GM12878 (cell line): Measurements from ENCODE around the gene SFSWAP. TPM values are rescaled to one million over a fixed set of nuclear protein-coding genes. Genes with fewer than 3 reads are reported as not detected.

Experiments used
- ATAC-seq: fragments of 200-7000 bp; cut with Tn5 transposase; 3 replicates; pipeline ENCODE4 v1.9.1; 2020; ENCODE audit warnings: mild to moderate bottlenecking, moderate library complexity
- BruUV-seq: library from RNA; stranded (reverse); fragments of 400-500 nt; replicated peaks from 2 replicates; lab custom pipeline; 2021; lab: Mats Ljungman, UMichigan
- CTCF ChIA-PET: fragments of 300-600 bp; sonication (Branson Sonifier 250); formaldehyde crosslinking; extraction: SDS; loops from one replicate; lab custom pipeline; 2021; ENCODE audit warnings: inconsistent platforms; lab: Yijun Ruan, JAX
- POLR2A ChIA-PET: fragments of 350-600 bp; formaldehyde crosslinking; extraction: SDS; loops from one replicate; lab custom pipeline; 2021; ENCODE audit warnings: inconsistent platforms; lab: Charles Lee
- RAD21 ChIA-PET: fragments of 300-600 bp; sonication (Branson Sonifier 250); formaldehyde crosslinking; loops from one replicate; lab custom pipeline; 2023; ENCODE audit warnings: antibody characterized with exemption; ENCODE audit not compliant: unreplicated experiment; lab: Charles Lee
- SMC1A ChIA-PET: fragments of 300-600 bp; sonication (Branson Sonifier 250); formaldehyde crosslinking; loops from one replicate; lab custom pipeline; 2023; ENCODE audit not compliant: unreplicated experiment, uncharacterized antibody; lab: Charles Lee
- DNase-seq: peaks from one replicate; pipeline ENCODE4 v3.0.0-alpha.2; 2011; ENCODE audit warnings: low read depth, low spot score
- FAIRE-seq: peaks from 3 replicates; lab custom pipeline; 2011; peaks lifted over from hg19 to GRCh38; lab: Jason Lieb, UNC
- H2AFZ ChIP-seq: 2 replicates; pipeline ENCODE4 v1.6.0; 2011; ENCODE audit warnings: low read depth, low read length, control low read depth; ENCODE audit not compliant: control insufficient read depth
- H3K27ac ChIP-seq: 2 replicates; pipeline ENCODE4 v1.5.1; 2011; ENCODE audit warnings: control low read depth; ENCODE audit not compliant: control insufficient read depth, insufficient read depth
- H3K27me3 ChIP-seq, 2 experiments: replicated peaks in 1 of 2; 2 replicates each; pipeline versions ENCODE4 v1.6.0 to v1.6.1; 2011; ENCODE audit warnings: low read length in 1 of 2; ENCODE audit not compliant: control insufficient read depth in 2 of 2, insufficient read depth in 2 of 2
- H3K36me3 ChIP-seq, 2 experiments: 2 replicates each; pipeline ENCODE4 v1.5.1; 2011; ENCODE audit warnings: low read length in 1 of 2; ENCODE audit not compliant: control insufficient read depth in 2 of 2, insufficient read depth in 2 of 2
- H3K4me1 ChIP-seq: 2 replicates; pipeline ENCODE4 v1.6.1; 2011; ENCODE audit warnings: mild to moderate bottlenecking, low read length, moderate library complexity, mixed read lengths; ENCODE audit not compliant: control insufficient read depth, insufficient read depth
- H3K4me2 ChIP-seq: 2 replicates; pipeline ENCODE4 v1.6.0; 2011; ENCODE audit warnings: control low read depth; ENCODE audit not compliant: control insufficient read depth, insufficient read depth
- H3K4me3 ChIP-seq: fragments of 200-600 bp; sonication (generic); 2 replicates; pipeline ENCODE4 v1.5.1; 2016
- H3K79me2 ChIP-seq: 2 replicates; pipeline ENCODE4 v1.6.0; 2011; ENCODE audit warnings: low read length; ENCODE audit not compliant: control insufficient read depth, insufficient read depth
- H3K9ac ChIP-seq: 2 replicates; pipeline ENCODE4 v1.8.0; 2011; ENCODE audit warnings: low read length, control low read depth, mixed read lengths; ENCODE audit not compliant: control insufficient read depth, insufficient read depth
- H3K9me3 ChIP-seq: replicated peaks from 3 replicates; pipeline ENCODE4 v1.5.1; 2011; ENCODE audit warnings: mild to moderate bottlenecking, low read length; ENCODE audit not compliant: control insufficient read depth, insufficient read depth
- H4K20me1 ChIP-seq: 2 replicates; pipeline ENCODE4 v1.6.0; 2011; ENCODE audit not compliant: control insufficient read depth, insufficient read depth
- EED ChIP-seq: sonication (generic); IDR thresholded peaks from 2 replicates; pipeline ENCODE4 v1.6.1; 2016; ENCODE audit warnings: antibody characterized with exemption, low read depth
- IKZF2 ChIP-seq, 2 experiments: fragments of 450-650 bp; IDR thresholded peaks; 2 replicates each; pipeline ENCODE4 v1.6.1; 2017; ENCODE audit warnings: mild to moderate bottlenecking in 2 of 2, moderate library complexity in 2 of 2
- IRF4 ChIP-seq: IDR thresholded peaks from 2 replicates; pipeline ENCODE4 v1.6.1; 2011; ENCODE audit warnings: low read depth, low read length
- PML ChIP-seq: IDR thresholded peaks from 2 replicates; pipeline ENCODE4 v1.6.1; 2012; ENCODE audit warnings: low read length, inconsistent platforms
- SUZ12 ChIP-seq: fragments of 200-600 bp; sonication (generic); IDR thresholded peaks from one replicate; pipeline ENCODE4 v1.6.1; 2018; ENCODE audit warnings: antibody characterized with exemption, mild to moderate bottlenecking; ENCODE audit not compliant: unreplicated experiment
- TAF1 ChIP-seq: IDR thresholded peaks from 2 replicates; pipeline ENCODE4 v1.6.1; 2011; ENCODE audit warnings: mild to moderate bottlenecking, low read depth, low read length, borderline replicate concordance
- ZSCAN29 ChIP-seq: fragments of 450-650 bp; IDR thresholded peaks from 2 replicates; pipeline ENCODE4 v1.6.1; 2017; ENCODE audit warnings: mild to moderate bottlenecking, moderate library complexity
- WGBS: methylation state at CpG from one replicate; pipeline ENCODE4 v1.1.6; 2016; ENCODE audit warnings: low lambda C conversion rate; ENCODE audit not compliant: insufficient replicate concordance, insufficient coverage; ENCODE audit errors: missing lambda C conversion rate; 5-methylcytosine and 5-hydroxymethylcytosine counted together
- in situ Hi-C: fragments of 300-500 bp; cut with MboI; formaldehyde crosslinking; loops from 9 replicates; pipeline ENCODE4 v1.14.3; 2018; ENCODE audit warnings: mixed read lengths
- intact Hi-C: fragments of 100-400 bp; cut with micrococcal nuclease; formaldehyde crosslinking; loops from one replicate; pipeline ENCODE4 v1.14.2; 2022; ENCODE audit not compliant: unreplicated experiment
- polyA plus RNA-seq, 11 experiments: library from polyadenylated mRNA; depleted of rRNA in 4 of 11; unstranded in 6 of 11; stranded (reverse) in 5 of 11; fragments of >200 nt; fragmentation: Nextera tagmentation in 4 of 11; fragmentation: Illumina TruSeq in 1 of 11; extraction: Ambion mirVana in 4 of 11; extraction: Trizol in 1 of 11; gene quantifications; 1 replicate in 1 of 11; 2 replicates in 10 of 11; pipeline versions ENCODE4 v1.2.1 to v1.2.3, GENCODE V29; 2011 to 2016; ENCODE audit warnings: inconsistent platforms in 2 of 11, missing spikeins in 2 of 11, low read depth in 1 of 11
- total RNA-seq, 4 experiments: library from RNA; depleted of rRNA in 3 of 4; stranded (reverse); fragments of >200 nt in 3 of 4; fragmentation: Illumina TruSeq in 1 of 4; extraction: Trizol in 1 of 4; gene quantifications; 2 replicates each; pipeline versions ENCODE4 v1.2.1 to v1.2.3, GENCODE V29; 2013 to 2021
- TF ChIP-seq, protein P1 (sequence below): IDR thresholded peaks from 2 replicates; pipeline ENCODE4 v1.6.1; 2012; ENCODE audit warnings: improper control_type of control experiment, low read depth, low read length; ENCODE audit not compliant: insufficient replicate concordance
- TF ChIP-seq, protein P2 (sequence below): IDR thresholded peaks from 2 replicates; pipeline ENCODE4 v1.6.1; 2012; ENCODE audit warnings: low read depth, low read length, improper control_type of control experiment

SFSWAP gene
- total and polyA plus RNA-seq, 10 of the 15 experiments (the other 5 are each of a cell fraction or from before 2014, with no cell fraction given): 1.8 to 48.6 (median 25.0) TPM

DNA sequence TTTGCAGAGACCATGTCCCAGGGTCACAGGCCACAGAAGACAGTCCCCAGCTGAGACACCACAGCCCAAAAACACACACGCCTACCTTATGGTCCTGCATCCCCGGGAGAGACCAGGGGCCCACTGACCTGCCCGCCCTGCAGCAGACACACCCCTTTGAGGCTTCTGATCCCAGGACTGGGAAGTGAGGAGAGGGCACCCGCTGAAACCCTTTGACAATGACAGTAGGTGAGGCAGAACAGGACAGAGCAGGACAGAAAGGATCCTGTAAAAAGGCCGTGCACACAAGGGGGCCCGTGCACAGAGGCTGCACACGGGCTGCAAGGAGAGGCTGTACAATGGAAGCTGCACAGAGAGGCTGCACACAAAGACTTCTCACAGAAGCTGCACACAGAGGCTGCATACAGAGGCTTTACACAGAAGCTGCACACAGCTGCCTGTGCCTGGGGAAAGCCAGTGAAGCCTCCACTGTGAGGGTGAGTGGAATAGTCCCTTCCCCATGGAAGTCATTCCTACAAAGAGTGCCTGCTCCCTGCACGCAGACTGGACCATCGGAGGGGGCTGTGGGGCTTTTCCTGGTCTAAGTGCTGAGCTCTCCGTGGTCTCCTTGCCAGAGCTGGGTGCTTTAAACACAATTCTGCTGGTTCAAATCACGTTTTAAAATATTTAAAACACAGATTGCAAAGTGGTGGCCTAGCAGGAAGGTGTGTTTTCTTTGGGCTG, 16.6 kb upstream of the SFSWAP start (continued):
- TF ChIP-seq, protein P1, sequence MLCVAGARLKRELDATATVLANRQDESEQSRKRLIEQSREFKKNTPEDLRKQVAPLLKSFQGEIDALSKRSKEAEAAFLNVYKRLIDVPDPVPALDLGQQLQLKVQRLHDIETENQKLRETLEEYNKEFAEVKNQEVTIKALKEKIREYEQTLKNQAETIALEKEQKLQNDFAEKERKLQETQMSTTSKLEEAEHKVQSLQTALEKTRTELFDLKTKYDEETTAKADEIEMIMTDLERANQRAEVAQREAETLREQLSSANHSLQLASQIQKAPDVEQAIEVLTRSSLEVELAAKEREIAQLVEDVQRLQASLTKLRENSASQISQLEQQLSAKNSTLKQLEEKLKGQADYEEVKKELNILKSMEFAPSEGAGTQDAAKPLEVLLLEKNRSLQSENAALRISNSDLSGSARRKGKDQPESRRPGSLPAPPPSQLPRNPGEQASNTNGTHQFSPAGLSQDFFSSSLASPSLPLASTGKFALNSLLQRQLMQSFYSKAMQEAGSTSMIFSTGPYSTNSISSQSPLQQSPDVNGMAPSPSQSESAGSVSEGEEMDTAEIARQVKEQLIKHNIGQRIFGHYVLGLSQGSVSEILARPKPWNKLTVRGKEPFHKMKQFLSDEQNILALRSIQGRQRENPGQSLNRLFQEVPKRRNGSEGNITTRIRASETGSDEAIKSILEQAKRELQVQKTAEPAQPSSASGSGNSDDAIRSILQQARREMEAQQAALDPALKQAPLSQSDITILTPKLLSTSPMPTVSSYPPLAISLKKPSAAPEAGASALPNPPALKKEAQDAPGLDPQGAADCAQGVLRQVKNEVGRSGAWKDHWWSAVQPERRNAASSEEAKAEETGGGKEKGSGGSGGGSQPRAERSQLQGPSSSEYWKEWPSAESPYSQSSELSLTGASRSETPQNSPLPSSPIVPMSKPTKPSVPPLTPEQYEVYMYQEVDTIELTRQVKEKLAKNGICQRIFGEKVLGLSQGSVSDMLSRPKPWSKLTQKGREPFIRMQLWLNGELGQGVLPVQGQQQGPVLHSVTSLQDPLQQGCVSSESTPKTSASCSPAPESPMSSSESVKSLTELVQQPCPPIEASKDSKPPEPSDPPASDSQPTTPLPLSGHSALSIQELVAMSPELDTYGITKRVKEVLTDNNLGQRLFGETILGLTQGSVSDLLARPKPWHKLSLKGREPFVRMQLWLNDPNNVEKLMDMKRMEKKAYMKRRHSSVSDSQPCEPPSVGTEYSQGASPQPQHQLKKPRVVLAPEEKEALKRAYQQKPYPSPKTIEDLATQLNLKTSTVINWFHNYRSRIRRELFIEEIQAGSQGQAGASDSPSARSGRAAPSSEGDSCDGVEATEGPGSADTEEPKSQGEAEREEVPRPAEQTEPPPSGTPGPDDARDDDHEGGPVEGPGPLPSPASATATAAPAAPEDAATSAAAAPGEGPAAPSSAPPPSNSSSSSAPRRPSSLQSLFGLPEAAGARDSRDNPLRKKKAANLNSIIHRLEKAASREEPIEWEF: no peak
- no peak for TF ChIP-seq SUZ12
- TF ChIP-seq, all 136 proteins: peak for 0

DNA sequence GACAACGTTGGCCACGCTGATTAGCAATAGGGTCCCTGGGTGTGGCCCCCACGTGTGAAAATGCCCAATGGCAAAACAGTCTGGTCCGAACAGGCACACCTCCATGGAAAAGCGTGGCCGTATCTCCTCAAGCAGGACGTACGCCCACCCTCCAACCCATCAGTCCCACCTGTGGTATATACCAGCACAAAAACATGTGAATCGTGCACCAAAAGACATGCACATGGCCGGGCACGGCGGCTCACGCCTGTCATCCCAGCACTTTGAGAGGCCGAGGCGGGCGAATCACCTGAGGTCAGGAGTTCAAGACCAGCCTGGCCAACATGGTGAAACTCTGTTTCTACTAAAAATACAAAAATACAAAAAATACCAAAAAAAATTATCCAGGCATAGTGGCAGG, 14.9 kb upstream of the SFSWAP start:
- Histone ChIP-seq H3K9ac (no peak overlapping the region), H3K4me1 (no peaks in the 10 kb centered on the region), H3K27me3 (no peaks in the 10 kb centered on the region; a peak in 1 of 4 replicates), H3K27ac (no peak overlapping the region), H3K9me3 (no peaks in the 10 kb centered on the region), H3K79me2 (no peaks in the 10 kb centered on the region), H2AFZ (no peak overlapping the region), H3K4me2 (no peak overlapping the region), H3K36me3 (no peaks in the 10 kb centered on the region), H4K20me1 (no peaks in the 10 kb centered on the region), H3K4me3 (no peak overlapping the region)
- CTCF ChIA-PET: no interaction called here
- intact Hi-C loops: no loop called here
- RAD21 ChIA-PET: no interaction called here
- POLR2A ChIA-PET: no interaction called here
- 58% methylated on average over 16 of the region's 16 CpGs for WGBS
- FAIRE-seq: no peak
- no peak for ATAC-seq
- in situ Hi-C loops: no loop called here
- BruUV-seq: no TSS peak
- SMC1A ChIA-PET: no interaction called here
- no peak for DNase-seq
- TF ChIP-seq ZSCAN29: no peak
- TF ChIP-seq, protein P1: no peak
- TF ChIP-seq TAF1: no peak
- no peak for TF ChIP-seq IRF4
- TF ChIP-seq, protein P2, sequence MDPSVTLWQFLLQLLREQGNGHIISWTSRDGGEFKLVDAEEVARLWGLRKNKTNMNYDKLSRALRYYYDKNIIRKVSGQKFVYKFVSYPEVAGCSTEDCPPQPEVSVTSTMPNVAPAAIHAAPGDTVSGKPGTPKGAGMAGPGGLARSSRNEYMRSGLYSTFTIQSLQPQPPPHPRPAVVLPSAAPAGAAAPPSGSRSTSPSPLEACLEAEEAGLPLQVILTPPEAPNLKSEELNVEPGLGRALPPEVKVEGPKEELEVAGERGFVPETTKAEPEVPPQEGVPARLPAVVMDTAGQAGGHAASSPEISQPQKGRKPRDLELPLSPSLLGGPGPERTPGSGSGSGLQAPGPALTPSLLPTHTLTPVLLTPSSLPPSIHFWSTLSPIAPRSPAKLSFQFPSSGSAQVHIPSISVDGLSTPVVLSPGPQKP: no peak
- TF ChIP-seq PML: no peak
- TF ChIP-seq EED: no peak
- TF ChIP-seq IKZF2 (IDR thresholded peaks at IDR 0.05): no peak
